ENCODE measurements around the gene CLASP2. TPM values are rescaled to one million over a fixed set of nuclear protein-coding genes. Genes with fewer than 3 reads are reported as not detected.
A peak's percentile ranks its signal among the peaks of the same experiment; 100 is the strongest.

CLASP2 gene
- total RNA-seq, 1 donor from 2014 or later, result 52.8 TPM

DNA sequence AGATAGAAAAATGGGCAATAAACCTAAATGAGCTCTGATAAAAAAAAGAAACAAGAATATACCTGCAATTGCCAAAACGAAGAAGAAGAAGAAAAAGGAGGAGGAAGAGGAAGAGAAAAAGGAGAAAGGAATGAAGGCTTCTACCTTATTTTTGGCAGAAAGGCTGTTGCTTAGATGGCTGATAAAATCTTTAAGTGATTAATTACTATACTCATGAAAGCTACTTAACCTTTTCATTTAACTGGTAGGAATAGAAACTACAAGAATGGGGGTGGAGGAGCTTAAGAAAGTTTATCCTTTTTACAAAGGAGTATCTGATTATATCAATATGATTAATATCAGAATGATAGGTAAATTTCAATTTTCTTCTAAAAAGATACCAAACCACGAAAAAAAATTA is 75.2 kb downstream of the CLASP2 start:
- H3K4me3 Mint-ChIP-seq (ENCODE audit: unreplicated experiment), result no peak overlapping the region
- peaks cover 2% of the 10 kb centered on the region for H3K36me3 Mint-ChIP-seq (ENCODE audit: low read depth)
- TF ChIP-seq, protein P1, sequence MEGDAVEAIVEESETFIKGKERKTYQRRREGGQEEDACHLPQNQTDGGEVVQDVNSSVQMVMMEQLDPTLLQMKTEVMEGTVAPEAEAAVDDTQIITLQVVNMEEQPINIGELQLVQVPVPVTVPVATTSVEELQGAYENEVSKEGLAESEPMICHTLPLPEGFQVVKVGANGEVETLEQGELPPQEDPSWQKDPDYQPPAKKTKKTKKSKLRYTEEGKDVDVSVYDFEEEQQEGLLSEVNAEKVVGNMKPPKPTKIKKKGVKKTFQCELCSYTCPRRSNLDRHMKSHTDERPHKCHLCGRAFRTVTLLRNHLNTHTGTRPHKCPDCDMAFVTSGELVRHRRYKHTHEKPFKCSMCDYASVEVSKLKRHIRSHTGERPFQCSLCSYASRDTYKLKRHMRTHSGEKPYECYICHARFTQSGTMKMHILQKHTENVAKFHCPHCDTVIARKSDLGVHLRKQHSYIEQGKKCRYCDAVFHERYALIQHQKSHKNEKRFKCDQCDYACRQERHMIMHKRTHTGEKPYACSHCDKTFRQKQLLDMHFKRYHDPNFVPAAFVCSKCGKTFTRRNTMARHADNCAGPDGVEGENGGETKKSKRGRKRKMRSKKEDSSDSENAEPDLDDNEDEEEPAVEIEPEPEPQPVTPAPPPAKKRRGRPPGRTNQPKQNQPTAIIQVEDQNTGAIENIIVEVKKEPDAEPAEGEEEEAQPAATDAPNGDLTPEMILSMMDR (IDR thresholded peaks at IDR 0.05), result no peak
- H3K27ac Mint-ChIP-seq (ENCODE audit: unreplicated experiment), result no peak overlapping the region
- no peaks in the 10 kb centered on the region for H3K27me3 Mint-ChIP-seq (ENCODE audit: low read depth)
- DNase-seq (ENCODE audit: low spot score), result no peak
- H3K4me1 Mint-ChIP-seq (ENCODE audit: low read depth), result peaks cover 9% of the 10 kb centered on the region
- H3K9me3 Mint-ChIP-seq (ENCODE audit: low read depth), result no peaks in the 10 kb centered on the region

DNA sequence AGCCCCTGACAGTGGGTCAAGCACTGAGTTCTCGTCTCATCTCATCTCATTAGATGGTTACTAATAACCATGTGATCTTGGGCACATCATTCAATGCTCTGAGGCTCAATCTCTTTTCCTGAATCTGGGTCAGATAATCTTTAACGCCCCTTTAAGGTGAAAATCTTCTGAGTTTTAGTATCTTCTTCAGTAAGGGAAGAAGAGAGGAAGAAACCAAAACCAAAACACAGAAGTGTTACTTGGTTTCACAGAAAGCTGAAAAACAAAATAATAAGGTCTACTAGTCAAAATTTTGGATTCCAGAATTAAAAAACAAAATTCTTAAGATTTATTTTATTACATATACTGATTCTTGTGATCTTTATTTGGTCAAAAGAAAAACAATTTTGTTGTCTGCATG is 78.2 kb downstream of the CLASP2 start:
- Mint-ChIP-seq H3K9me3 (ENCODE audit: low read depth) (no peaks in the 10 kb centered on the region), H3K4me3 (ENCODE audit: unreplicated experiment) (no peak overlapping the region), H3K27ac (ENCODE audit: unreplicated experiment) (no peak overlapping the region), H3K27me3 (ENCODE audit: low read depth) (no peaks in the 10 kb centered on the region), H3K4me1 (ENCODE audit: low read depth) (peaks cover 3% of the 10 kb centered on the region), H3K36me3 (ENCODE audit: low read depth) (peaks cover 2% of the 10 kb centered on the region)
- DNase-seq (ENCODE audit: low spot score), result no peak
- TF ChIP-seq, protein P1 (IDR thresholded peaks at IDR 0.05), result no peak

DNA sequence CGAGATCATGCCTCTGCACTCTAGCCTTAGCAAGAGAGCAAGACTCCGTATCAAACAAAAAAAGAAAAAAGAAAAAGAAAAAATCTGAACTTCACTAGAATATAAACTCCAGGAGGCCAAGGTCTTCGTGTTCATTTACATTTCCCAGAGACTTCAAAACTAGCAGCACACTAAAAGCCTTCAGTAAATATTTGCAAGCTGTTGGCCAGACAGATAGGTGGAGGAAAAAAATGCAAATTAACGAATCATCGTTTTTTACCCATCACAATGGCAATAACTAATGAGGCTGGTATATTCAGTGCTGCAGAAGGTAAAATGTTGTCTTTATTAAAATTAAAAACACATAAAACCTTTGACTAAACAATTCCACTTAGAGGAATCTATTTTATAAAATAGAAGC is 80.6 kb downstream of the CLASP2 start:
- DNase-seq (ENCODE audit: low spot score), result no peak
- no peaks in the 10 kb centered on the region for H3K27me3 Mint-ChIP-seq (ENCODE audit: low read depth)
- TF ChIP-seq, protein P1 (IDR thresholded peaks at IDR 0.05), result no peak
- H3K4me1 Mint-ChIP-seq (ENCODE audit: low read depth), result peaks cover 3% of the 10 kb centered on the region
- H3K36me3 Mint-ChIP-seq (ENCODE audit: low read depth), result peaks cover 2% of the 10 kb centered on the region
- no peak overlapping the region for H3K27ac Mint-ChIP-seq (ENCODE audit: unreplicated experiment)
- no peaks in the 10 kb centered on the region for H3K9me3 Mint-ChIP-seq (ENCODE audit: low read depth)
- no peak overlapping the region for H3K4me3 Mint-ChIP-seq (ENCODE audit: unreplicated experiment)

DNA sequence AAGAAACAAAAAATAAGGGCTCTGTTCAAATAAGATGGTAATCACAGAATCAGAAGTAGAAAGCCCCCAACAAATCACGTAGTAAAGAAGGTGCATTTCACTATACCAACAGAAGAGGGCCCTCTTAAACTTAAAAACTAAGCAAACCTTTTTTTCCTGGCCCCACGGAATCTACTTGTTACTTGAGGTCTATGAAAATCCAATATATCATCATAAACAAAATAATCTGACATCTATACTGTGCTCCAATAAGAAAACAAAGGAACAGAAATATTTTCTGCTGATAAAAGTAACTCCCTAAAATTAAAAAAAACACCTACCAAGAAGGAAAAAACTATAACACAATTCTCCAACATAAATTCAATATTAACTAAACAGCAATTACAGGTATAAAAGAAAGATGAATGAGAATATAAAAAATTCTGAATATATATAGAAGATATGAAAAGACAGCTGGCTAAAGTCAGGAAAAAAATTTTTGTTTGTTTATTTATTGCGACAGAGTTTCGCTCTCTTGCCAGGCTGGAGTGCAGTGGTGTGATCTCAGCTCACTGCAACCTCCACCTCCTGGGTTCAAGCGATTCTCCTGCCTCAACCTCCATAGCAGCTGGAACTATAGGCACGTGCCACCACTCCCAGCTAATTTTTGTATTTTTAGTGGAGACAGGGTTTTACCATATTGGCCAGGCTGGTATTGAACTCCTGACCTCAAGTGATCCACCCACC is 81.8 kb downstream of the CLASP2 start:
- Mint-ChIP-seq H3K4me1 (ENCODE audit: low read depth) (peaks cover 3% of the 10 kb centered on the region), H3K9me3 (ENCODE audit: low read depth) (no peaks in the 10 kb centered on the region), H3K27ac (ENCODE audit: unreplicated experiment) (no peak overlapping the region), H3K36me3 (ENCODE audit: low read depth) (peaks cover 2% of the 10 kb centered on the region), H3K4me3 (ENCODE audit: unreplicated experiment) (no peak overlapping the region), H3K27me3 (ENCODE audit: low read depth) (no peaks in the 10 kb centered on the region)
- DNase-seq (ENCODE audit: low spot score), result no peak
- TF ChIP-seq, protein P1 (IDR thresholded peaks at IDR 0.05), result peak; percentile 92

GRCh38 chr3:33634262-33634661 is 83.8 kb downstream of the CLASP2 start:
- Mint-ChIP-seq H3K4me3 (ENCODE audit: unreplicated experiment) (no peak overlapping the region), H3K27ac (ENCODE audit: unreplicated experiment) (no peak overlapping the region), H3K4me1 (ENCODE audit: low read depth) (peaks cover 3% of the 10 kb centered on the region), H3K36me3 (ENCODE audit: low read depth) (peaks cover 2% of the 10 kb centered on the region), H3K27me3 (ENCODE audit: low read depth) (no peaks in the 10 kb centered on the region), H3K9me3 (ENCODE audit: low read depth) (no peaks in the 10 kb centered on the region)
- TF ChIP-seq, protein P1 (IDR thresholded peaks at IDR 0.05), result no peak
- DNase-seq (ENCODE audit: low spot score), result no peak
